GM23338 (cell line): ENCODE data around the gene HIF3A.

Source experiments
- CREB1 ChIP-seq: fragments of 250-450 bp; sonication (Bioruptor Pico); IDR thresholded peaks from 2 replicates; pipeline ENCODE4 v1.5.0; 2020; ENCODE audit warnings: low read depth, mild to moderate bottlenecking, moderate library complexity
- EZH2 ChIP-seq: fragments of 200-600 bp; sonication (generic); IDR thresholded peaks from one replicate; pipeline ENCODE4 v1.8.0; 2017; ENCODE audit warnings: antibody characterized with exemption, mild to moderate bottlenecking, low read depth; ENCODE audit not compliant: unreplicated experiment
- EZH2phosphoT487 ChIP-seq: fragments of 200-600 bp; sonication (generic); IDR thresholded peaks from one replicate; pipeline ENCODE4 v1.8.1; 2018; ENCODE audit warnings: antibody characterized with exemption; ENCODE audit not compliant: unreplicated experiment
- JUNB ChIP-seq: IDR thresholded peaks from one replicate; pipeline ENCODE4 v1.6.1; 2016; ENCODE audit warnings: antibody characterized with exemption; ENCODE audit not compliant: unreplicated experiment
- NANOG ChIP-seq: IDR thresholded peaks from 2 replicates; pipeline ENCODE4 v1.6.1; 2016; ENCODE audit warnings: antibody characterized with exemption, borderline replicate concordance
- POLR2AphosphoS5 ChIP-seq: IDR thresholded peaks from 2 replicates; pipeline ENCODE4 v1.6.1; 2016; ENCODE audit warnings: antibody characterized with exemption, low read depth
- STAT1 ChIP-seq: IDR thresholded peaks from one replicate; pipeline ENCODE4 v1.6.1; 2016; ENCODE audit warnings: antibody characterized with exemption; ENCODE audit not compliant: unreplicated experiment
- ZNF331 ChIP-seq: fragments of 250-450 bp; sonication (Bioruptor Pico); IDR thresholded peaks from 2 replicates; pipeline ENCODE4 v1.5.0; 2020; ENCODE audit warnings: low read depth, mild to moderate bottlenecking, moderate library complexity
- TF ChIP-seq, protein P1 (sequence below), 2 experiments: fragments of 200-600 bp in 1 of 2; sonication (generic) in 1 of 2; conservative IDR thresholded peaks; 2 replicates each; pipeline versions ENCODE4 v1.5.1 to v1.6.1; 2016 to 2017; ENCODE audit warnings: antibody characterized with exemption in 2 of 2, low read depth in 2 of 2, mild to moderate bottlenecking in 2 of 2, moderate library complexity in 1 of 2
- TF ChIP-seq, protein P2 (sequence below): IDR thresholded peaks from one replicate; pipeline ENCODE4 v1.6.1; 2018; ENCODE audit warnings: antibody characterized with exemption; ENCODE audit not compliant: unreplicated experiment

- TF ChIP-seq, protein P1, sequence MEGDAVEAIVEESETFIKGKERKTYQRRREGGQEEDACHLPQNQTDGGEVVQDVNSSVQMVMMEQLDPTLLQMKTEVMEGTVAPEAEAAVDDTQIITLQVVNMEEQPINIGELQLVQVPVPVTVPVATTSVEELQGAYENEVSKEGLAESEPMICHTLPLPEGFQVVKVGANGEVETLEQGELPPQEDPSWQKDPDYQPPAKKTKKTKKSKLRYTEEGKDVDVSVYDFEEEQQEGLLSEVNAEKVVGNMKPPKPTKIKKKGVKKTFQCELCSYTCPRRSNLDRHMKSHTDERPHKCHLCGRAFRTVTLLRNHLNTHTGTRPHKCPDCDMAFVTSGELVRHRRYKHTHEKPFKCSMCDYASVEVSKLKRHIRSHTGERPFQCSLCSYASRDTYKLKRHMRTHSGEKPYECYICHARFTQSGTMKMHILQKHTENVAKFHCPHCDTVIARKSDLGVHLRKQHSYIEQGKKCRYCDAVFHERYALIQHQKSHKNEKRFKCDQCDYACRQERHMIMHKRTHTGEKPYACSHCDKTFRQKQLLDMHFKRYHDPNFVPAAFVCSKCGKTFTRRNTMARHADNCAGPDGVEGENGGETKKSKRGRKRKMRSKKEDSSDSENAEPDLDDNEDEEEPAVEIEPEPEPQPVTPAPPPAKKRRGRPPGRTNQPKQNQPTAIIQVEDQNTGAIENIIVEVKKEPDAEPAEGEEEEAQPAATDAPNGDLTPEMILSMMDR (conservative IDR thresholded peaks at IDR 0.05; ENCODE audit: low read depth in 2 of 2), result no peak
- TF ChIP-seq POLR2AphosphoS5 (no peak), EZH2 (no peak), ZNF331 (CRISPR knock-in tag) (no peak), EZH2phosphoT487 (no peak), CREB1 (no peak), NANOG (no peak), JUNB (no peak), STAT1 (no peak)
- TF ChIP-seq, protein P2, sequence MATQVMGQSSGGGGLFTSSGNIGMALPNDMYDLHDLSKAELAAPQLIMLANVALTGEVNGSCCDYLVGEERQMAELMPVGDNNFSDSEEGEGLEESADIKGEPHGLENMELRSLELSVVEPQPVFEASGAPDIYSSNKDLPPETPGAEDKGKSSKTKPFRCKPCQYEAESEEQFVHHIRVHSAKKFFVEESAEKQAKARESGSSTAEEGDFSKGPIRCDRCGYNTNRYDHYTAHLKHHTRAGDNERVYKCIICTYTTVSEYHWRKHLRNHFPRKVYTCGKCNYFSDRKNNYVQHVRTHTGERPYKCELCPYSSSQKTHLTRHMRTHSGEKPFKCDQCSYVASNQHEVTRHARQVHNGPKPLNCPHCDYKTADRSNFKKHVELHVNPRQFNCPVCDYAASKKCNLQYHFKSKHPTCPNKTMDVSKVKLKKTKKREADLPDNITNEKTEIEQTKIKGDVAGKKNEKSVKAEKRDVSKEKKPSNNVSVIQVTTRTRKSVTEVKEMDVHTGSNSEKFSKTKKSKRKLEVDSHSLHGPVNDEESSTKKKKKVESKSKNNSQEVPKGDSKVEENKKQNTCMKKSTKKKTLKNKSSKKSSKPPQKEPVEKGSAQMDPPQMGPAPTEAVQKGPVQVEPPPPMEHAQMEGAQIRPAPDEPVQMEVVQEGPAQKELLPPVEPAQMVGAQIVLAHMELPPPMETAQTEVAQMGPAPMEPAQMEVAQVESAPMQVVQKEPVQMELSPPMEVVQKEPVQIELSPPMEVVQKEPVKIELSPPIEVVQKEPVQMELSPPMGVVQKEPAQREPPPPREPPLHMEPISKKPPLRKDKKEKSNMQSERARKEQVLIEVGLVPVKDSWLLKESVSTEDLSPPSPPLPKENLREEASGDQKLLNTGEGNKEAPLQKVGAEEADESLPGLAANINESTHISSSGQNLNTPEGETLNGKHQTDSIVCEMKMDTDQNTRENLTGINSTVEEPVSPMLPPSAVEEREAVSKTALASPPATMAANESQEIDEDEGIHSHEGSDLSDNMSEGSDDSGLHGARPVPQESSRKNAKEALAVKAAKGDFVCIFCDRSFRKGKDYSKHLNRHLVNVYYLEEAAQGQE, result no peak
Measured at GRCh38 chr19:46299004-46299509, 2.2 kb downstream of the HIF3A start.
